ENCODE data around the gene ANXA11.
A peak's percentile ranks its signal among the peaks of the same experiment; 100 is the strongest.
"Not testable (repeated sequence)": the region's sequence is repeated elsewhere in the genome, so short reads cannot be mapped to it uniquely, and the experiment has no call there.

Gene ANXA11

DNA sequence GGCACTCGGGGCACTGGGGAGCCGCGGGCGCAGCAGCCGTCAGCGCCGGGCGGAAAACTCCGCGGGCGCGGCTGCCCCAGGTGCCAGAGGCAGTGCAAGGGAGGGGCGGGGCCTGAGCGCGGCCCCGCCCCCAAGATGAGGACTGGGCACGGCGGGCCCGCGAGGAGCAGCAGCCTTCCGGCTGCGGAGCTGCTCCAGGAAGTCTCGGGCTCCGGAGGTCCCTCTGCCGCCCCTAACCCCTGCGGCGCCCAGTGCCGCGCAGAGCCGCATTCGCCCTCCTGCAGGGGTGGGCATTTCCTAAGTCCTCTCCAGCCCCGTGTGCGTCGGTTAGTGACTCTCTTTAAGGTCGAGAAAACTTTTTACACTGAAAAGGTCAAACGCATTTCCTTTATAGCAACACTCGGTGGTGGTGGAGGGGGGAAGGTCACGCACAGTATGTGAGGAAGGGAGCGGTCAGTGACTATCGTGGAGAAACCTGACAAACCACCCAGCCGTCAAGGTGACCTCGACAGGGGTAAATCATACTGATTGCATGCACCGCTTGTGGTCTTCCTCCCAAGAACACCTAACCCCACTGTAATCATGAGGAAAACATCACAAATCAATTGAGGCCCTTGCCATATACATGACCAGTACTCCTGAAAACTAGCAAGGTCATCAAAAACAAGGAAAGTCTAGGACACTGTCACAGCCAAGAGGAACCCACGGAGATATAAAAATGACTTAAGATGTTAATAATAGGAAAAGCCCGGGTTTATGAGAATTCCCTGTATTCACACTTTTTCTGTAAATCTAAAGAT, at the start of gene ANXA11:
Gene ANXA11, minus strand, starts transcription at position 61 of the 800 bp plus-strand sequence. CDS start 32,676 bp downstream, outside the sequence.
- peak; percentile 86 to 88 for DNase-seq

DNA sequence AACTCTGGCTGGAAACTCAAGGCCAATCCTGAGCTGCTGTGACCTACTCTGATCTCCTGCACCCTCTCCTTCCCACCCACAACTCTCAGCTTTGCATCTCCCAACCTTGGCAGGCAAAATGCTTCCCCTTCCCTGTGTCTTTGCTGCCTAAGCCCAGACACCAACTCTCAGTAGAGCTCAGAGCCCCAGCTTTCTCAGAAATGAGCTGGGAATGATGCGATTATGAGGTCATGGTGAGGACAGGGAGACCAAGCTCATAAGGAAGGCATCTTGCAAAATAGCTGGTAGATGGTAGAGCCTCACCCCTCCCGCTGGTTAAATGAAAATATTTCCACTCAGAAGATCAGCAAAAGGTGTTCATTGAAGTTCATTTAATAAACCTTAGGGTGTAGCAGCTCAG, 49.4 kb upstream of the ANXA11 start:
- DNase-seq = not testable (repeated sequence)

DNA sequence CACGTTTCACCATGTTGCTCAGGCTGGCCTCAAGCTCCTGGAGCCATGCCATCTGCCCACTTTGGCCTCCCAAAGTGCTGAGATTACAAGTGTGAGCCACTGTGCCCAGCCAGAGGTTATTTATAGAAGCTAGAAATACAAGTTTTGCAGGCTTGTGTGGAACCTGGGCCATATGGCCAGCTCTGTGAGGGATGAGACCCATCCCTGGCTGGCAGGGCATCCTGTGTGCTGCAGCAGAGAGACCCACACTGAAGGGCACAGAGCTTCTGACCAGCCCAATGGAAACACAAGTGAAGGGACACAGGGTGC, 48.6 kb upstream of the ANXA11 start:
- not testable (repeated sequence) for DNase-seq

DNA sequence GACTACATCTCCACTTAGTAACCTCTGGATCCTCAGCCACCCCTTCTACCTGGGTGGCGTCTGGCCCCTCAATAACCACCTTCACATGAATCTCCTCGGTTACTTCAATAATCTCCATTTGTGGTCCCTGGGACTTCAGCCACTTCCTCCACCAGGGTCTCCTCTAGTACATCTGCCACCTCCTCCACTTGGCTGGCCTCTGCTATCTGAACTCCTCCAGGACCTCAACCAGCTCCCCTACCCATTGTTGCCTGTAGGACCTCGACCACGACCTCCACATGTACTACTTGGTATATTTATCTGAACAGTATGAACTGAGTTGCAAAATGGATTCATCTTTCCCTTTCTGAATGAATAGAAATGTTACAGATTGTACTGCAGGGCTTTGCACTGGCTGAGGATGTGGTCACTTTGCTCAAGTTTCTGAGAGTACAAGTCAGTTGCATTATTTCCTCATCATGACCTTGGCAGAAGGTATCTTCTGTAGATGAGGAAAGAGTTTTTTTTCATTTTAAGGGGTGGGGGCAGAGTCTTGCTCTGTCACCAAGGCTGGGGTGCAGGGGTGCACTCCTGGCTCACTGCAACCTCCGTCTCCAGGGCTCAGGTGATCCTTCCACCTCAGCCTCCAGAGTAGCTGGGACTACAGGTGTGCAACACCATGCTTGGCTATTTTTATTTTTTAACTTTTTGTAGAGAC, 48.1 kb upstream of the ANXA11 start:
- no peak for DNase-seq

- DNase-seq = no peak
These were observed 47.1 kb upstream of the ANXA11 start for GRCh38 chr10:80252296-80252887.

DNA sequence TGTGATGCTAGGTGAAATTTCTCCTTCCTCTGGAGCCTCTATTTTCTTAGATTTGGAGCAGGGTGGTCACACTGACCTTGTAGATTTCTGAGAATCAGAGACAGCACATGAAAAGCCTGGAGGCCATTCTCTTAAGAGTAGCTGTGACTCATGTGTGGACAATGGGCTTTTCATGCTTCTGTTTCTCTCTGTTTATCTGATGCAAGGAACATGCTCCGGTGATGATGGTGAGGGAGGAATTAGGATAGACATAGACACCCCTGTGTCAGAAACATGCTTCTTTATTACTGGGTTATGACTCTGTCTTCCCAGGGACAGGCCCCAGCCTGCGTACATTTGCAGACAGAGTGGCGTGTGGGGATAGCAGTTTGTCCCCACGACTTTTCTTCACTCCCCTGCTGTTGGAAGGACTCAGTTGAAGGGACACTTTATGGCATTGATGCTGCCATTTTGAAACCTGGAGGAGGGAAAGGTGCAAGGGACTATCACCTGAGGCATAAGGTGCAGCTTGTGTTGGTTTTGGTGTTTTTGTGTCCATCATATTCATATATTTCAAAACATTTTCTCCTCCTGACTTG, 46.5 kb upstream of the ANXA11 start:
- not testable (repeated sequence) for DNase-seq

DNA sequence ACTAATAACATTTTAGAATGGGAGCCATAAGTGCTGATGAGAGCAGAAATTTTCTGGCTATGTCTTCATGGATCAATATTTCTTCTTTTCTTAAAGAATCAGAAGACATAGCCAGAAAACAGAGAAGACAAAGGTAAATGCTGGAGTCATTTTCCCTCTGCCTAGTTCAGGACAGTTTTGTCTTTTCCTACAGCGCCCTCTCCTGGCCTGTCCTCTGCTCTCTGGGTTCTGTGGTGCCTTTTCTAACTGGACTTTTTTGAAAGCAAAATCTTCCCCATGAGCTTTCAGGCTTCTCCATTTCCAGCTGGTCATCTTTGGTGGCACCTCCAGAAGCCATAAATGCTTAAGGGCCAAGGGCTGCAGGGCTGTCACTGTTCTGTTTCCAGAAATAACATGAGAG, 45.1 kb upstream of the ANXA11 start:
- not testable (repeated sequence) for DNase-seq

DNA sequence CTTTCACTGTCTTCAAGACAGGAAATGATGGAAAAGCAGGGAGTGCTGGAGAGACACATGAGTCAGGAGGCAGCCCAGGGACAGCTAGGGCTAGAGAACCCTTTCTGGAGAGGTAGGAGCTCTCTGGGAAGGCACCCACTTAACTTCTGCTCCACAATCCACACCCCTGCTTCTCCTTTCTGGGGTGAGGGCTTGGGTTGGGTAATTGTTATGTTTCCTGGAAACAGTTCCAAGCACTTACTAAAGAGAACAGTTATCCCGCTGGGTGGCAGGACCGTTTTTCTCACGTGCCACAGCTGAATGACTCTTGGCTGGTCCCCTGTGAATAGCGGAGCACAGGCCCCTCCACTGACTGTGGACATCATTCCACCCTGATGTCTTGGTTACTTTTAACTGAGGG, 44.6 kb upstream of the ANXA11 start:
- not testable (repeated sequence) for DNase-seq

- DNase-seq = not testable (repeated sequence)
These were observed 42.3 kb upstream of the ANXA11 start for GRCh38 chr10:80247611-80248010.

GRCh38 chr10:80244371-80244770, 39.0 kb upstream of the ANXA11 start:
- not testable (repeated sequence) for DNase-seq

GRCh38 chr10:80242341-80242740, 37.0 kb upstream of the ANXA11 start:
- DNase-seq = not testable (repeated sequence)

DNA sequence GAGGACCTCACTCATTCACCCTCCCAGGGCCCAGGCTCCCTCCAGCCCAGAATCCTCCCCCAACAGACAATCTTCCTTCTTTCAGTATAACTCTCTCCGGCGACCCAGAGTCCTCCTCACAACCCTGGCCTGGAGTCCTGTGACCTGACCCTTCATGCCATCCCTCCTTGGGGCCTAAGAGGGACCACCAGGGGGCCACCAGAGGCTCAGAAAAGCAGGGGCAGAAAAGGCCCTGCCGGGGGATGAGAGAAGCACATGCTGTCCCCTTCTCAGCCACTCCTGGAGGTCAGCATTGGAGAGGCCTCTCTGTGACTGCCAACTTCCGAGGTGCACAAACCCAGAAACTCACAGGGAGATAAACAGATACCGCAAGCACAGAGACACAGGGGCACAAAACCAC, 31.1 kb upstream of the ANXA11 start:
- not testable (repeated sequence) for DNase-seq

DNA sequence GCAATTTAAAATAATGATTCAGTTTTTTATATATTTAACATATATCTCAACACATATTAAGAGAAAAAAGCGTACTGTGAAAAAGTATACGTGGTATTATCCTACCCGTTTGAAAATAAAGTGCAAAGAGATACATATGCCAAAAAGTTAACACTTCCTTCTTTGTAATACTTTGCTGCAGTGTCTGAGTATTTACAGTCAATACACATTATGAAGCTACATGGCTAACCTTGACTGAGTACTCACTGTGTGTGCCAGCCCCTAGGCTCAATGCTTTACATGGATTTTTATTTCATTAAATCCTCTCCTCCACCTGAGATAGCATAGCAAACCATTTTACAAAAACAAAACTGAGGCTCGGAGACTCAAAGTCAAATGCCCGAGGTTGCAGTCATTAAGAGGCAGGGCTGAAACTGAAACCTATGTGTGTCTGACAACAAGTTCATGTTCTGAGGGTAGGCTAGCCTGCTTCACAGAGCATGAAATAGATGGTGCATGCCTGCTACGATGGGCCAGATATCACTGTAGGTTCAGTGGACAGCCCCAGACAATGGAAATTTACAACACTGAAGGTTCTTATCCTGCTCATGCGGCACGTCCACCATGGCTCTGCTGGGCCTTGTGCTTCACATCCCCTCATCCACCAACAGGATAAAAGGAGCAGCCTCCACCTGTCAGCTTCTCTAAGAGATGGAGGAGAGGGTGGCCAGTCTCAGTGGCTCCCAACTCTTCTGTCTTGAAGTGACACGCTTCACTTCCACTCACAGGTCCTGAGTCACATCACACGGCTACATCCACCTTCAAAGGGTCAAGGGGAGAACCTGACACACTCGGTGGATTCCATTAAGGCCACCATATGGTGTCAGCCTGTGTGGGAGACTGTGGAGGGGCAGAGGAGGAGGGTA, 29.2 kb upstream of the ANXA11 start:
- not testable (repeated sequence) for DNase-seq

GRCh38 chr10:80233871-80234270, 28.5 kb upstream of the ANXA11 start:
- DNase-seq = not testable (repeated sequence)

DNA sequence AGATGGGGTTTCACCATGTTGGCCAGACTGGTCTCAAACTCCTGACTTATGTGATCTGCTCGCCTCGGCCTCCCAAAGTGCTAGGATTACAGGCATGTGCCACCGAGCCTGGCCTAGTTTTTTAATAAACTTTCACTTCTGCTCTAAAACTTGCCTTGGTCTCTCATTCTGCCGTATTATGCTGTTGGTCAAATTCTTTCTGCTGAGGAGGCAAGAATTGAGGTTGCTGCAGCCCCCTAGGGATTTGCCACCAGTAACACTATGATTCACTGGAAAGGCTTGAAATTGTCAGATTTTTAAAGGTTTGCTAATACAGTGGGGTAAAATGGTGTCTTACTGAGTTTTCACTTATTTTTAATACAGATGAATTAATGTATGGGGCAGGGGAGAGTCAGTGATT, 21.4 kb upstream of the ANXA11 start:
- not testable (repeated sequence) for DNase-seq

GRCh38 chr10:80223031-80223419, 17.7 kb upstream of the ANXA11 start:
- not testable (repeated sequence) for DNase-seq

DNA sequence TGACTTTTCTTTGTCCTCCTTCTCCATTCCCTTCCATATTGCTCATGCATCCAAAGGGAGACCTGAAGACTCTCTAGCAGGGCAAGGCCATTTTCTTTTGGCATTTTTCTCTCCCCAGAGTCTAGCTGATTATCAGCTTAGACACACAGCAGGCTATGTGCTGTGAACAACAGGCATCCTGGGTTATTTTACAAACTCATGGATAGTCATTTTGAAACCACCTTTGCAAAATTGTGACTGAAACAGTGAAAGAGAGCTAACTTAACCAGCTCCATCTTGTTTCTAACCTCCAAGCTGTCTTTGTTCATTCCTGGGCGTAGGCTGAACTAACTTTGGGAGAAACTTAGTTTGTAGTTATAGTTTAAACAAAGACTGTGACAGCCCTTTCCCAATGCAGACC, 13.5 kb upstream of the ANXA11 start:
- not testable (repeated sequence) for DNase-seq

GRCh38 chr10:80214368-80214982, 9.1 kb upstream of the ANXA11 start:
- DNase-seq = not testable (repeated sequence)

GRCh38 chr10:80212535-80213115, 7.3 kb upstream of the ANXA11 start:
- not testable (repeated sequence) for DNase-seq

- DNase-seq = no peak
These were observed 6.4 kb upstream of the ANXA11 start for GRCh38 chr10:80211786-80212185.

GRCh38 chr10:80210259-80210658, 4.9 kb upstream of the ANXA11 start:
- no peak for DNase-seq

Data from CD4-positive, alpha-beta T cell treated with Interleukin-4 for 1 hour (primary cell).